Mammary epithelial cell (primary cell): ENCODE measurements around the gene PIEZO2.

Experiments
- CTCF ChIP-seq, 2 donors: IDR thresholded peaks in 1 of 2; conservative IDR thresholded peaks in 1 of 2; 2 replicates each; pipeline ENCODE4 v1.5.1; 2011 to 2012; ENCODE audit warnings: inconsistent platforms in 2 of 2, low read length in 2 of 2, mild to moderate bottlenecking in 2 of 2, control low read depth in 1 of 2, low read depth in 1 of 2; ENCODE audit not compliant: insufficient read depth in 1 of 2; ENCODE audit errors: extremely low read depth in 1 of 2
- EZH2 ChIP-seq: IDR thresholded peaks from 2 replicates; pipeline ENCODE4 v1.6.1; 2012; ENCODE audit warnings: low read length, inconsistent platforms, borderline replicate concordance

DNA sequence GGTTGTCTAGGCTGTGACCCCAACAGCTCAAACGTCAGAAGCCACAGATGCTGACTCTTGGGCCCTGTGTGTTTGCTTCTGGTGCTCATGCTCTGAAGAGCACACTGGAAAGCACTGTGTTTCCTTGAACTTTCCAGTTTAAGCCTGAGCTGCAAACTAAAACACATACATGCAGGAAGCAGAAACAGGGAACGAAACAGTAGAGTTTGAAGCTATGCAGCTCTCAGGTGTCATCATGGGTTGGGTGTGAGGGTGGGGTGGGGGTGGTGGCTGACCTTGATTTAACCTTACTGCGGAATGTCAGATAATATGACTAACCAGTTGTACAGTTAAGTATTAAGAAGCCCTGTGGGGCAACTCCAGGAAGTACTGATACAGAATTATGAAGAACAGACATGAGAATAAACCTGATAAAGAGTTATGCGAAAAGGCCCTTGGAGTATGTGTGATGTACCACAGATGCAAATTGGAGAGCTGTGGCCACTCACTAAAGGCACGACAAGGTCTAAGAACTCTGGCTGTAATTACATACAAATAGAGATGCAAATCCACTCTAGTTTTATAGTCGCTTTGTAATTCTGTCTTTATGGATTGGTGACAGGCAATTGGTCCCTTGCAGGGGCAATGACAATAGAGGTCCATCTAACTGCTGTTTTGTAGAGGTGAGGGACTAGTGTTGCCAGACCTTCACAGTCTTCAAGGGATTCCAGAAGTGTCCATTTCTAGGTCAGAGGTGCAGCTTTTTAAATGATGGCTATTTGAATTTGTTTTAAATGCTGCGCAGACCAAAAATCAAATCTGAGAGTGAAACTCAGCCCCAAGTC is 350.4 kb downstream of the PIEZO2 start:
- TF ChIP-seq CTCF (conservative IDR thresholded peaks at IDR 0.05 in 1 of 2, IDR thresholded peaks at IDR 0.05 in 1 of 2; ENCODE audit: extremely low read depth in 1 of 2, insufficient read depth in 1 of 2, low read depth in 1 of 2, low read length in 2 of 2) (no peak), EZH2 (no peak)
